Measurements from ENCODE around the gene CXCL11.
"Not testable (repeated sequence)": the region's sequence is repeated elsewhere in the genome, so short reads cannot be mapped to it uniquely, and the experiment has no call there.

The CXCL11 gene

GRCh38 chr4:75998525-75999147, 37.2 kb downstream of the CXCL11 start:
- not testable (repeated sequence) for DNase-seq

GRCh38 chr4:75997946-75998345, 37.9 kb downstream of the CXCL11 start:
- no peak for DNase-seq

GRCh38 chr4:75997081-75997480, 38.8 kb downstream of the CXCL11 start:
- DNase-seq: no peak

- peak; percentile 32 to 41 for DNase-seq
Measured at GRCh38 chr4:75995727-75996126, 40.1 kb downstream of the CXCL11 start.

GRCh38 chr4:75992462-75992861, 43.4 kb downstream of the CXCL11 start:
- DNase-seq: no peak

- DNase-seq: no peak
Measured at GRCh38 chr4:75989846-75990528, 45.9 kb downstream of the CXCL11 start.

- DNase-seq: no peak
Measured at GRCh38 chr4:75985116-75985515, 50.8 kb downstream of the CXCL11 start.

Data from activated T-cell treated with anti-CD3 and anti-CD28 coated beads, Interleukin-2, amount 50 U/mL, for 48 hours (primary cell).